ENCODE measurements around the gene CHCHD3.
A peak's percentile ranks its signal among the peaks of the same experiment; 100 is the strongest.

Gene CHCHD3

DNA sequence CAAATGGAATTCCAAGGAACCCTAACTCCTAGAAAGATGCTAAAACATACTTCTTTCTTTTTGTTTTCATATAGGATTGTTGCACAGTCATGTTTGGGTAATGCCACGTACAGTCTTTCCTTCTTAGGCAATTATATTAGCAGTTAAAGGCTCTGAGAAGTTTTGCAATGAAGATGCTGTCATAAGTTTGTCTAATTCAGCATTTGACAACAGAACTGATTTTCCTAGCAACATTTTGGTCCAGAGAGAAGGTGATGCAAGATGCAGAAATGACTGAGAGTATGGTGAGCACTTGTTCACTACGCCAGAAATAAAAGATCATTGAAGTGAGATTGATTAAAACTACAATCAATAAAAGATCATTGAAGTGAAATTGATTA, 321.7 kb downstream of the CHCHD3 start:
- no peak for DNase-seq

DNA sequence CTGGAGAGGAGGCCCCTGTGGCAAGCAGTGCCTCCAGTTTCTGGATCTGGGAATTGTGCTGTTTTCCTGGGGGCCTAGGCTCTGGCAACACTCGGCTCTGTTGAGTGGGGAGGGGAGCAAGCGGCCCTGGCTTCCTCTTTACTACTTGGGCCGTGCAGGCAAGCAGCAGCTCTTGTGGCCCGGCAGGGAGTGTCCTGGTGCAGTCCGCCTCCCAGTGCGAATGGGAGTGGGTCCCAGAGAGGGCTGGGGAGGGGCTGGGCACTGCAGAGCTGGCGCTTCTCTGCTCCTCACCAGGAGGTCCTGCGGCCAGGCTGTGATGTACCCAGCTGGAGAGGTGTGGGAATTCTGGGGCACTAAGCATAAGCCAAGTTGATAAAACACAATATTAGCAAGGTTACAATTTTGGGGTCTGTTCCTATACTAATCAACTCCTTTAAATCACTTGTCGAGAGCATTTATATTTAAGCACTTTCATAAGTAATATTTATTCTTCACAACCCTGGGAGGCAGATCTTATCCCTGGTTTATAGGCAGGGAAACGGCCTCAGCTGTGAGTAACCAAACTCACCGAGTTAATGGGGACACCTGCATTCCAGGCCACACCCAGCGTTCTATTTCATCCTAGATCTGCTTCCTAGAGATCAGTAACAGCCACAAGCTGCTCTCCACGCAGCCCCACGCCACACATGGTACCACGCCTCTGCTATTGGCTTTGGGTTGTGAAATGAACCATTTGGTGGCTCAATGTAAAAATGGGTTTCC, 322.2 kb downstream of the CHCHD3 start:
- DNase-seq, result peak; percentile 48

DNA sequence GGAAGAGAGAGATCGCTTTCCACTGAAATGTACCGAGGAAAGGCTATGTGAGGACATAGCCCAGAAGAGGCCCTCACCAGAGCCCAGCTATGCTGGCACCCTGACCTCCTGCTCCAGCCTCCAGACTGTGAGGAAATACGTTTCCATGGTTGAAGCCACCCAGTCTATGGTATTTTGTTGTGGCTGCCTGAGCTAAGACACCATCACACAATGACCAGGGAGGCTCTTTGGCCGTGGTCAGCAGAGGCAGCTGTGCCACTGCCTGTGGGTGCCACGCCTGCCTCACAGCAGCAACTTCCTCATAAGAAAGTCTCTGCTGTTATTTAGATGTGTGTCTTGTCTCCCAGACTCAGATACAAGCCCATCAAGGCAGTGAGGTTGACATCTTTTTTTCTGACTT, 322.9 kb downstream of the CHCHD3 start:
- no peak for DNase-seq

DNA sequence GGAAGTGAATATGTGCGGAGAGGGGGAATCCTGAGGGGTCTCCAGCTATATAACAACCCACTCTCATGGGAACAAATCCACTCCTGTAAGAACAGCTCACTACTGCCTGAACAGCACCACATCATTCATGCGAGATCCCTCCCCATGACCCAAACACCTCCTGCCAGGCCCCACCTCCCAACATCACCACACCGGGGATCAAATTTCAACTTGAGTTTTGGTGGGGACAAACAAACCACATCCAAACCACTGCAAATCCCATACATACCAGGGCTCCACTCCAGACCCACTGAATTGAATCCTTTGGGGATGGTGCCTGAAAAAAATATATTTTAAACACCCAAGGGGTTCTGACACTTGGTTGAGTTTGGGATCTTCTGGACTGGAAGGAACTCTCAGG, 324.1 kb downstream of the CHCHD3 start:
- no peak for DNase-seq

DNA sequence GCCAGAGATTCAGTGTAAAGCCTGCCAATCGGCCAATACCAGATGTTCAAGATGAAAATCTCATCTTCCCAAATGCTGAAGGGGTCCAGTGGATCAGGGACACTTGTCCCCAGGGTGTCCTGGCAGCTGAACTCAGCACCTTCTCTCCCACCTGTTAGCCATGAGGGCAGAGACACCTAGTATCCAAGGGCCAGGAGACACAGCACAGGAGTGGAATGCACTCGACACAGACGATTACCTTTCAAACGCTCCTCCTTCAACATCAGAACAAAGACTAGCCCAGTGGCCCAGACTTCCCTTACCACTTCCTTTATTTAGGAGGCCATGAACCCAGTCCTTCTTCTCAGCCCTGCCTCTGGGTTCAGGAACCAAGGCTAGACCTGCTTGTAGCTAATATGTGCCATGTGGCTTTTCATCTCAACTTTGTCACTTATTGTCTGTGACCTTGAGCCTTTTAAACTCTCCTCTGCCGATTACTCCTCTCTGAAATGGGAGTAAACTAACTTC, 325.4 kb downstream of the CHCHD3 start:
- no peak for DNase-seq

DNA sequence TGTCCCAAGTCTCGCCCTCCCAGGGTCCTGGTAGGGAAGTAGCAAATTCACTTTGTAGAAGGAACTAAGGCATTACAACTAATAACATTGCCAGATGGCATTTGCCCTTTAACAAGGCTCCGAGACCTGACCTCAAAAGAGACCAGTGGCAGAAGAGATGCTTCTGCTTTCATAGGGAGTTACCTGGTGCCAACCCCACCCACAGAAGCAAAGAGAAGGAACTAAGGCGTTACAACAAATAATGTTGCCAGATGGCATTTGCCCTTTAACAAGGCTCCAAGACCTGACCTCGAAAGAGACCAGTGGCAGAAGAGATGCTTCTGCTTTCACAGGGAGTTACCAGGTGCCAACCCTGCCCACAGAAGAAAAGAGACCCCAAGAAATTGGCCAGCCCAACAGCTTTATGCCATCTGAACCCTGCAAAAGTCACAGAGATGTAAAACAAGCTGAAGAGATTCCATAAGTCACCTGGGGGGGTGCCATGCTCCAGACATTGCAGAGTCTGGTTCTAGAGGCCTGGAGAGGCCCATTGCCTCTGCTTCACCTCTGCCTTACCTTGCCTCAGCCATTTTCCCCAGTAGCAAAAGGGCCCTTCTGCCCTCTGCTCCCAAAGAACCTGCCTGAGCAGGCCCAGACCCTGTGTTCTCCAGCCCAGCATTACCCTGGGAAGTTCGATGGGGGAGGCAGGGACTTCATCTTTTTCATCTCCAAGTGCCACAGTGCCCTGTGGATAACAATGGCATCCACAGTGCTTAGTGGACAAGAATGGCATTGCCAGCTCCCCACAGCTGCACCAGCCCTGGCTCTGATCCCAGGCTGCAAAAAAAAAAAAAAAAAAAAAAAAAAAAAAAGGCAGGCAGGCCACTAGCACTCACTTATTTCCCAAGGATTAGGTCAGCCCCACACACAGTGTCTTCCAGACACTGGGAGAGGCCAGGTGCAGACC, 326.1 kb downstream of the CHCHD3 start:
- DNase-seq, result no peak

DNA sequence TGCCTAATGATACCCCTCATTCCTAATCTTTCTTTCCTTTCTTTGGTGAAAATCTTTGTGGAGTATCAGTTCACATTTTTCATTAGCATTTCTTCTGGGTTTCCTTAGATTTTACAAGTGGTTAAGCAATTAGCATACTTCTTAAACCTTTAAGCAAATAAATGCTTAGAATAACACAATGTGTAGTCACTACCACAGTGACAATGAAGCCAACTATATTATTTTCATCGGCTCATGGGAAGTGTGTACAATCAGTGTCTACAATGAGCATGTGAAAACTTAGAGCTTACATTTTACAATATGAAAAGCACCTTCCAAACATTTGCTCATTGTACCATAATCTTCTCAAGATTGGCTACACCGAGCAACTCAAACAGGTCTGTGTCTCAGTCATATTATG, 329.5 kb downstream of the CHCHD3 start:
- no peak for DNase-seq

DNA sequence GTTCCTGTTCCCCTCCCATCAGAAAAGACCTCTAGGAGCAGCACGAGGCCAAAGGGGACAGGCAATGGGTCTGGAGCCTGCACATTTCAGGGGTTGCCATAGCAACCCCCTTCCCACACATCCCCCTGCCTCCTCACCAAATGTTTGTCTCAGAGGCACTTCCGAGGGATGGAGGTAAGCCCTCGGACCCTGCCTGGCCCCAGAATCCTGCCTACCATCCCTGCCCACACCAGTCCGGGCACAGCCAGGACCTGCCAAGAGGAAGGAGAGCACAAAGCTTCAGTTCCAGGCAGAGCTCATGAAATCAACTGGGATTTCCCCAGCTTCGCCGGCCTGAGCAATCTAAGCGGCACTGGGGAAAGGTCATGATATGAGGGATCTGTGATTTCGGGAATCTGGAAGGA, 330.6 kb downstream of the CHCHD3 start:
- no peak for DNase-seq

DNA sequence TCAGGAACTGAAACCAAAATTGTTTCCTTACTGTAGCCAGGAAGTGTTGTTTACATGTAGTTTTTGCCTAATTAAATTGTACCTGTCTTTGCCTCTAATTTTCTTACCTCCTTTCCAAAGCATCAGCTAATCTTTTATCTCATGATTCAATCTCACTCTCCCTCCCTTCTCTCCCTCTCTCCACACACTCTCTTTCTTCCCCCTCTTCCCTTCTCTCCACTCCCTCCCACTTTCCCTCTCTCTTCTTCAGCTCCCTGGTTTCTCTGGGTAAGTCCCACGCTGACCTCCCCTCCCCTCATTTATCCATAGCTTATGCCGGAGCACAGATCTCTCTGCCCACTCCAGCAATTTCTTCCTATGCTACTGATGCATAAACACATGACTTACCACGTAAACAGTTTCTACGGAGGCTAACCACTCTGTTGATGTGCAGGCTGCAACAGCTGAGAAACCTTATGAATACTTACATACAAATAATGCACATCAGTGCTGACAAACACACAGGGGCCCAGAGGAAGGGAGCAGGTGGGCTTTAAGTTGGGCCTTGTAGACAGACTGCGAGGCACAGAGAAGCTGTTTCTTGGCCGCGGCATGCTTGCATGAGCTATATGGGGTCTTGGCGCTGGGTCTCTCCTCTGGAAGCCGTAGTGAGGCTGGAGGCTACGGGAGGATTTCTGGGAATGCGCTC, 331.2 kb downstream of the CHCHD3 start:
- no peak for DNase-seq

DNA sequence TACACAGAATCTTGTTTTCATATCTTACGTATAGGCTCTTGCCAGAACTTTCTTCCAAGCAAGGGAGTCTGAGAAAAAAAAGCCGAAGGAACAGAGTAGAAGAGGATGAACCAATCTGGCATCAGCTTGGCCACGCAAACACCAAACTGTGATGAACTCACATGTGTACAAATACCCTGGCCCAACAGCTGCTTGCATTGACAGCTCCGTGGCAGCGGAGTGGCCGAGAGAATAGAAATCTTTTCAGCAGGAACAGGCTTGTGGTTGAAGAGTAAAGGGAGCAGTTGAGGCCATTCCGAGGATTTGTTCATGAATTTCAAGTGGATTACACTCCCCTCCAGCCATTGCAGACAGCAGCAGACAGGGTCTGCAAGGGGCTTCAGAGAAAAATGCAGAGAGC, 331.8 kb downstream of the CHCHD3 start:
- no peak for DNase-seq

DNA sequence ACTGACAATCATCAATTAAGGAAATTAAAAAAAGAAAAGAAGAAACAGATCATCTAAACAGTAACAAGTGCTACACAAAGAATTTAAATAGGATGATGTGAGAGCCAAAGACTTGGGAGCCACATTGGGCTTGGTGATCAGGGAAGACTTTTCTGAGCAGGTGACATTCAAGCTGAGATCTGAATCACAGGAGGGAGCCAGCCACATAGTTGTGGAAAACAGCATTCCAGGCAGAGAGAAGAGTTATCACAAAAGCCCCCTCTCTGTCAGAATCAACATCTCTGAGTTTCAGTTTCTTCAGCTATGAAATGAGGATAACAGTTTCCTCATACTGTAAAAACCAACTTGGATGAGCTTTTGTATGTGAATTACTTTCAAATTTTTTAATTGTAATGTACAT, 336.4 kb downstream of the CHCHD3 start:
- DNase-seq, result no peak

DNA sequence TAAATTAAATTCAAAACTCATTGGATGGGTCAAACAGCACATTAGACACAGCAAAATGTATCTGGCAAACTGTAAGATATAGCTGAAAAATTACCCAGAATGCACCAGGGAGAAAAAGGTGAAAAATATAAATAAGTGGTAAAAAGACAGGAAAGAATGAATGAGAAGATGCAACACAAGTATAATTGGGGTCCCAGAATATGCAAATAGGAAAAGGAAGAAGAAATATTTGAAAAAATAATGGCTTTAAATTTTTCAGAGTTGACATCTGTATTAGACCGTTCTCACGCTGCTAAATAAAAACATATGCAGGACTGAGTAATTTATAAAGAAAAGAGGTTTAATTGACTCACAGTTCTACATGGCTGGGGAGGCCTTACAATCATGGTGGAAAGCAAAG, 337.9 kb downstream of the CHCHD3 start:
- no peak for DNase-seq

DNA sequence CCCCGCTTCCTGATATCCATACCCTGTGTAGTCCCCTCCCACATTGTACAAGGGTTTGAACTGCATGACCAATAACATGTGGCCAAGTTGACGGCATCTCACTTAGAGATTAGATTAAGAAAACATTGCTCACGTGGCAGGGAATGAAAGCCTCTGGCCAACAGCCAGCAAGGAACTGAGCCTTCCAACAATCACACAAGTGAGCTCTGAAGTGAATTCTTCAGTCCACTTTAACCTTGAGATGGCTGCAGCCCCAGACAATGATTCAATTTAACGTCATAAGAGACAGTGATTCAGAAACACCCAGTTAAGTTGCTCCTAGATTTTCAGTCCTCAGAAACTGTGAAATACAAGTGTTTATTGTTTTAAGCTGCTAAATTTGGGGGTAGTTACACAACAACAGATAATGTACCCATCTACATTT, 339.7 kb downstream of the CHCHD3 start:
- DNase-seq, result no peak

DNA sequence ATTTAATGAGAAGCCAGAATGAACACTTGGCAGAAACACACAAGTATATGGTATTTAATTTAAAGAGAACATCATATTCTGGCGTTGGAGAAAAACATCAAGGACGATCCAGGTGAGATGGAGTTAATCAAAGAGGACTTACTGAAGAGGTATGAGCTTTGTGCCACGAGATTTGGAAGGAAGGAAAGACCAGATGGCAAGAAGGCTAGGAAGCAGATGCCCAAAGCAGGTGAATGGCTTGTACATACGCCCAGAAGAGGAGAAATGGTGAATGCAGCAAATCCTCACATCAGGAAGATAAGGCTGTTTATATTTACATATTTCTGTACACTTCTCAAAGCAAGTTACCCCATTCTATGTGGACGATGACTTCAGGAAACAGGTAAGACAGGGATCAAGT, 341.7 kb downstream of the CHCHD3 start:
- no peak for DNase-seq

DNA sequence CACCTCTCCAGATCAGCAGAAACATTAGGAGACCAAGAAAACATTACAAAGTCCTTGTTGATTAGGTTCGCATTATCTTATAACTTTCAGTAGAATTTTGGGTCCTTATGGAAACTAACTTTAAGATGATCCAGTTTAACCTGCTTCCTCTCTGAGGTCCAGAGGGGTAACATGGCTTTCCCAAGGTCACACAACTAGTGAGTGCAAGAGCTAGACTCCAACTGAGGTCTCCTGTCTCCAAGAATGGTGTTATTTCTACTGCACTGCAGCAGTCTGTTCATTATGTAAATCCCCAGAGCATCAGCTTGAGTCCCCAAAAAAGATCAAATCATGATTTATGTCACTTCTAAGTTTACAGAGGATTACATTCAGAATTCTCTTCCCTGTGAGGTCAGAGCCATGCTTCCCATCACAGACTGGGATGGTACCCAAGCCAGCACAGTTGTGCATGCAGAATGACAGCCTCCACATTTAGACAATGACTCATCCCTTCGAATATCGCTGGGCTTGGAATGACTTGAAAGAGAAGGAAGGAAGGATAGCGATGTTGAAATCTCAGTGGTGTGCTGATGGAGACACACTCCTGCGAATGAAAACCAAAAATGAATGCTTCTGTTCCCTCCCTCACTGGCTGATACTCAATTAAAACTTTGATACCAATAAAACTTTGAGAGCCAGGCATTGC, 342.5 kb downstream of the CHCHD3 start:
- DNase-seq, result no peak

DNA sequence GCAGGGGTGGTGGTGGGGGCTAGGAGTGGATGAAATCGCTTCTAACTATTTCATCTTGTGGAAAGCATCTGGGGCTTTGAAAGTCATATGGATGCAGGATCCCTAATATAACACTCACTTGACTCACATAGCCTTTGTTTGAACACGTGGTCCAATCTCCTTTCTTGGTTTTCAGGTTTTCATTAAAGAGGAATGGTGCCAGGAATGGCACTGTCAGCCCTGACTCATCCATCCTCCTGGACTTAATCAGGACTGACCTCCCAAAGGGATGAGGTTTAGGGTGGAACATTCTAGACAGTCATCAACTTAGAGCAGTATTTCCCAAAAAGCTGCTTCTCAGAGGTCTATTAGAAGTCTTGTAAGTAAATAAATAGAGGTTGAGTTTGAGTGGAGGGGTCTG, 343.6 kb downstream of the CHCHD3 start:
- DNase-seq, result no peak

DNA sequence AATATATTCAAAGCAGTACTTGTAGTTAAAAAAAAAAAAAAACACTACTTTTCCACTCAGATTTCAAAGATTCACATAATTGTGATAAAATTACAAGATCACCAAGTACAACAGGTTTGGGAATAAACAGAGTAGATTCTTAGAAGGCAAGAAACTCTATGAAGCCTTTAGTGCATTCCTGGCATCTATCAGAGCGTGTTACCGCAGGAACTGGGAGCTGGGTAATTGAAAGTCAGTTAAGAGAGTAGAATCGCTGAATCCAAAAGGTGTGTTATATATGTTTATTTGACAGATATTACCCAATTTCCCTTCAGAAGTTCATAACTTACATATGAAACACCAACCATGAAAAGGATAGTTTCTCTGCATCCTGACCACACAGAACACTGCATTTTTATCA, 346.4 kb downstream of the CHCHD3 start:
- no peak for DNase-seq

Measured in NCI-H69 (cell line).